Islet of Langerhans (tissue), 1 donor: Measurements from ENCODE around the gene MBD3L2.
"Not testable (repeated sequence)": the region's sequence is repeated elsewhere in the genome, so short reads cannot be mapped to it uniquely, and the experiment has no call there.

Experiments used
- FAIRE-seq: peaks from one replicate; lab custom pipeline; 2011; peaks lifted over from hg19 to GRCh38; lab: Jason Lieb, UNC

The MBD3L2 gene

DNA sequence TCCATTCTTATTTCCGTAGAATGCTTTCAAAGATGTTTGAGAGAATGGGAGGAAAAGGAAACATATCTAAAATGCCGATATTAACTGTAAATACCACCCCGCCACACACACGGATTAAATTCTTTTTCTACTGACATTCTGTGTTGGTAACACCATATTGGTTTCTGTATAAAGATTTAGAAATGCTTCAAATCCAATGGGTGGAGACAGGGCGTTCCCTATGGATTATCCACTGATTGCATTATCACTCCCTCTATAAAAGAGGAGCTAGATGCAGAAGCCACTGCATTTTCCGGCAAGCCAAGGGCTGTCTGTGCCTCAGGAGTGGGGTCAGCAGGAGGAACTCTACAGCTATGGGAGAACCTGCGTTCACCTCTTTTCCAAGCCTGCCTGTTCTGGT, at the start of gene MBD3L2:
Gene MBD3L2, plus strand, starts transcription at position 301 of the 400 bp plus-strand sequence. Its CDS starts 53 bp downstream, at position 354.
- not testable (repeated sequence) for FAIRE-seq

DNA sequence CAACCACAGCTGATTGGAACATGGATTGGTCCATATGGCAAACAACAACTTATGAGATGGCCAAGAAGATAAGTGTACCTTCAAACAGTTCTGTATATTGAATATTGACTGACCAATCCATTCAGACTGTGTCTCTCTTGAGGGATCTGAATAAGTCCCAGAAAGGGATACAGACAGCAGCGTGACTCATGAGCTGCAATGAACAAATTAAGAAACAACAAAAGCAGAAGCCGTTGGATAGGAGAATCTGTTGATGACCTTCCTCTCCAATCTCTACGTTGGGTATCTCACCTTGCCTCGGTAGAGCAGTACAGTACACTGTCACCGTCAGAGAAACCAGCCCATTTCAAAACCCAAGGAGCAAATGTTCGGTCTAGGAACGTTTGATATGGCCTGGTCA, 49.2 kb upstream of the MBD3L2 start:
- FAIRE-seq, result no peak

DNA sequence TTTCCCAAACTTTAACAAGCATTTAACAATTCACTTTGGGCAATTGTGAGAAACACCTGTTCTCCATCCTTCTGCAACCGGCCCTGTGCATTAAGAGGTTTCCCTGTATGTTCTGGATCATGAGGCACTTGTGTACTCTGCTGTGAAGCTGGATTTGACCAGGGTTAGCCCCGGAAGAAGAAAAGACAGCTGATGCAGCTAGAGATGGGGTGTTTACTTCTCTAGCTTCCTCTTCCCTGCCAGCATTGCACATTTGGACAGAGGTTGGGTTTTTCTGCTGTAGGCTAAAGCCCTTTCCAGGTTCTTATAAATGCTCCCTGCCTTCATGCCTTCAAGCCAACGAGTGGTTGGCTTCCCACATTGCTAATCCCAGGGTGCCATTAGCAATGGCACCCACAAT, 48.8 kb upstream of the MBD3L2 start:
- no peak for FAIRE-seq

DNA sequence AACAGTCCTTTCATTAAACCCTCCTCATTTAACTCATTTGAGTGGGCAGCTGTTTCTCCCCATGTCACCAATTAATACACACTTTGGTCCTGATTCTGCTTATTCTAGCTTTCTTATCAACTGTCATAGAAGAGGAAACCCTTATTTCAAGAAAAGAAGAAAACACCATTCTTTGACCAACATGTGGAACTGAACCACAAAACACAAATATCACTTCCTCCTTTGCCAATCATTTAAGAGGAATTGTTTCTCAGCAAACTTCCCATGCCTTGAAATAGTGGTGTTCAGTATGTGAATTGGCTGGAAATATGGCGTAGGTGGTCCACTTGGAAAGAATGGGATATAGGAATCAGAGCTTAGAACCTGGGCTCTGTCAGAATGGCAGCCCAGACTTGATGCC, 48.3 kb upstream of the MBD3L2 start:
- FAIRE-seq, result no peak

DNA sequence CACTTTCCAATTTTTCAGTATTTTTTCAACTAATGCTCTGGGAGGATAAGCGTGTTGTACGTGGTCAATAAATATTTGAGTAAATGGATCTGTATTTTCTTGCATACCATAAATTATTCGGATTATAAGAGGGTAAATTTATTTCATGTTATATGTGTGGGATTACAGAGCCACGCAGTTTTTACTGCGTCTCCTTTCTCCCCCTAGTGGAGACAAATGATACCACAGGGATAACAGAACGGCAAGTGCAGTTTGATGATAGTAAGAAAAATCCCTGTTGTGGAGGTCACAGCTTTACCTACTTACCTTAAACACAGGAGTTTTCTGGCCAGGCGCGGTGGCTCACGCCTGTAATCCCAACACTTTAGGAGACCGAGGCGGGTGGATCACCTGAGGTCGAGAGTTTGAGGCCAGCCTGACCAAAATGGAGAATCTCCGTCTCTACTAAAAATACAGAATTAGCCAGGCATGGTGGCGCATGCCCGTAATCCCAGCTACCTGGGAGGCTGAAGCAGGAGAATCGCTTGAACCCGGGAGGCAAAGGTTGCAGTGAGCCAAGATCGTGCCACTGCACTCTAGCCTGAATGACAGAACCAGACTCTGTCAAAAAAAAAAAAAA, 44.7 kb upstream of the MBD3L2 start:
- no peak for FAIRE-seq

DNA sequence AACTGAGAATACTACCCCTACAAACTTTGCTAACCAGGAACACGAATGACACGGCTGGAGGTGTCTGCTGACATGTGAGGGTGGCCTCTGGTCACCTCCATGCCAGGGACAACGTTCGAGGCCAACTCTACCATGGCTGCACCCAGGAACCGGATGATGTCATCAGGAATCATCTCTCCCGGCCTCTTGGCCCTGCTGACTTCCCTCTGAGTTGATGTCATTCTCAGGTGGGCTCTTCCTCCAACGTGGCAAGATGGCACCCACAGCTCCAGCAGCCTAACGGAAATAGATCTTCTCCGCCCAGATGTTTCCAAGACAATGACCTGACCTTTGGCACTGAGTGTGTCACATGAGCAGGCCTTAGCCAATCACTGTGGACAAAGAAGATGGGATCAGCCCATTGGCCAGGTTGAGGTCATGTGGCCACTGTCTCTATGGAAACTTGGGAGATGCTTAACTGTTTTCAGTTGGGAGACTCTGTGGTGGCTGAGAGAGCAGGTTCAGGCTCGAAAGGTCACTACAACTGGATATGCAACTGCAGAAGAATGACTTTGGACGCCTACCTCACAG, 42.9 kb upstream of the MBD3L2 start:
- FAIRE-seq, result no peak

DNA sequence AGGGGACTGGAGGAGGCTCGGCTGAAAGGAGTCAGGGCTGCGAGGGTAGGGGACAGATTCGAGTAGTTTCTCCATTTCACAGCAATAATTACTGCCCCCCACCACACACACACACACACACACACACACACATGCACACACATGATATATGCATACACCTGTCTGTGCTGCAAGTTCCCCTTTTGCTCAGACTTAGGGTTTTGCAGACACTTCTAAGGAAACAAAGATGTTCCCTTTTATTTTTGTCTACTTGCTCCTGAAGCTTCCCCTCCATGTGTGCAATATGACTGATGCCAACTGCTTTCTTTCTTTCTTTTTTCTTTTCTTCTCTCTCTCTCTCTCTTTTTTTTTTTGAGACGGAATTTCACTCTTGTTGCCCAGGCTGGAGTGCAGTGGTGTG, 41.3 kb upstream of the MBD3L2 start:
- no peak for FAIRE-seq

DNA sequence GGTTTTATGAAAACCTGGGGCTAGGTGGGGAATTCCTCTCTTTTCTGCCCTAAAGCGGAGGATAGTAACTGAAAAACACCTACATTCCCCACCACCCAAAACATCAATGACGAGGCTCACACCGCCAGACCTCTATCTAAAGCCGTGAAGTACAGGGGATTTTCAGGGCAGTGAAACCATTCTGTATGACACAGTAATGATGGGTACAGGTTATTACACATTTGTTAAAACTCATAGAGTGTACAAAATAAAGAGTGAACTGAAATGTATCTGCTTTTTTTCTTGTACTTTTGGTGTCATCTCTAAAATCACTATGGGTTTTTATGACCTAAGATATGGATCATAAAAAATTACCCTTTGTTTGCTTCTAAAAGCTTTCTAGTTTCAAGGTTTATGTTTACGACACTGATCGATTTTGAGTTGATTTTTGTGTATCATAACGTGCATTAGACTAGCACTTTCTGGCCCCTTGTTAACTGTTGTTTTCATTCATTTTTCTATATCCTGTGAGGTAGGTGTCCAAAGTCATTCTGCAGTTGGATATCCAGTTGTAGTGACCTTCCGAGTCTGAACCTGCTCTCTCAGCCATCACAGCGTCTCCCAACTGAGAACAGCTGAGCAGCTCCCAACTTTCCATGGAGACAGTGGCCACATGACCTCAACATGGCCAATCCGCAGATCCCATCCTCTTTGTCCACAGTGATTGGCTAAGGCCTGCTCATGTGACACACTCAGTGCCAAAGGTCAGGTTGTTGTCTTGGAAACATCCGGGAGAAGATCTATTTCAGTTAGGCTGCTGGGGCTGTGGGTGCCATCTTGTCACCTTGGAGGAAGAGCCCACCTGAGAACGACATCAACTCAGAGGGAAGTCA, 38.2 kb upstream of the MBD3L2 start:
- FAIRE-seq, result no peak

DNA sequence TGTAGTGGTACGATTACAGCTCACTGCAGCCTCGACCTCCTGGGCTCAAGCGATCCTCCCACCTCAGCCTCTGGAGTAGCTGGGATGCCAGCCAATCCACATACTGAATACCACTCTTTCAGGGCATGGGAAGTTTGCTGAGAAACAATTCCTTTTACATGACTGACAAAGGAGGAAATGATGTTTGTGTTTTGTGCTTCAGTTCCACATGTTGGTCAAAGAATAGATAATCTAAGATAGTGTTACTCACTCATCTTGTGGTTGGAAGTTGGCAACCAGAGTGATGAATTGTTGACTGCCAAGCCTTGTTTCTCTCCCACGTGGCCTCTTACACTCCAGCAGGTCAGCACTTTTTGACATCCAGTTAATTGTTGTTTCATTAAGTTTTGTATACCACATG, 35.4 kb upstream of the MBD3L2 start:
- no peak for FAIRE-seq

DNA sequence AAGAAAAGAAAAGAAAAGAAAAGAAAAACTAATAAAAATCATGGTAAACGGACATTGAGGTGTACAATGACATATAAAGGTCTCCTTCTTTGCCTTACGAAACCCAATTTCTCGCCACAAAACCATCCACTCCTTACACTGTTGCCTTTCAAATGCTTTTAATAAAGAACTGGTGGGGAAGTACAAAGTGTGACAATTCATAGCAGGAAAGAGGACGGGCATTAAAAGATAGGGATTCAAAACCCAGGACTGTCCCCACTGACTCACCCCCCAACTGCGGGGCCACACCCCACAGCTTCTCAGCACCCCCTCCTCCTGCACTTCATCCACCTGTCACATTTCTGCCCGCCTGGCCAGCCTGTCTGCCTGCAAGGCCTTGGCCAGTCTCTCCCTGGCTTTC, 30.3 kb upstream of the MBD3L2 start:
- FAIRE-seq, result no peak

DNA sequence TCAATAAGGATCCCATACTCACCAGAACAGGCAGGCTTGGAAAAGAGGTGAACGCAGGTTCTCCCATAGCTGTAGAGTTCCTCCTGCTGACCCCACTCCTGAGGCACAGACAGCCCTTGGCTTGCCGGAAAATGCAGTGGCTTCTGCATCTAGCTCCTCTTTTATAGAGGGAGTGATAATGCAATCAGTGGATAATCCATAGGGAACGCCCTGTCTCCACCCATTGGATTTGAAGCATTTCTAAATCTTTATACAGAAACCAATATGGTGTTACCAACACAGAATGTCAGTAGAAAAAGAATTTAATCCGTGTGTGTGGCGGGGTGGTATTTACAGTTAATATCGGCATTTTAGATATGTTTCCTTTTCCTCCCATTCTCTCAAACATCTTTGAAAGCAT, 27.8 kb upstream of the MBD3L2 start, which contains the start of gene MBD3L2B:
Gene MBD3L2B, minus strand, starts transcription at position 101 of the 400 bp plus-strand sequence. Its CDS starts 34 bp downstream, at position 67.
- FAIRE-seq, result not testable (repeated sequence)

DNA sequence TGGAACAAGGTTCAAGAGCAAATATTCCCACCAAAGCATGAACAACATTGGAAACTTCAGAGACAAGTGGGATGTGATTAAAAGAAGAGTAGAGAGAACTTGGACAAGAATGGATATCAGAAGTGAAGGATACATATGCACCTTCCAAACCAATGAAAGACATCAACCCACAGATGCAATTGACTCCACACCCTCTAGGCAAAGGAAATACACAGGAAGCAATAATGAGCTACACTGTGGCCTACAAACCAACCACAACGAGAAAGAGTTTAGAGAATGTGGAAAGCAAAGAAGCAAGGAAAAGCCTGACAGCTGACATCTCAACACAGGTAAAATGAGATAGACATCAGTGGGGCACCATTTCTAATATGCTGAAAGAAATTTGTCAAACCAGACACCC, 20.3 kb upstream of the MBD3L2 start:
- not testable (repeated sequence) for FAIRE-seq

DNA sequence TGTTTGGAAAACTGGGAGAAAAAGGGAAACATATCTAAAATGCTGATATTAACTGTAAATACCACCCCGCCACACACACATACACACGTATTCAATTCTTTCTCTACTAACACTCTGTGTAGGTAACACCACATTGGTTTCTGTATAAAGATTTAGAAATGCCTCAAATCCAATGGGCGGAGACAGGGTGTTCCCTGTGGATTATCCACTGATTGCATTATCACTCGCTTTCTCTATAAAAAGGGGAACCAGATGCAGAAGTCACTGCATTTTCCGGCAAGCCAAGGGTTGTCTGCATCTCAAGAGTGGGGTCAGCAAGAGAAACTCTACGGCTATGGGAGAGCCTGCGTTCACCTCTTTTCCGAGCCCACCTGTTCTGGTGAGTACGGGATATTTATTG, 18.8 kb upstream of the MBD3L2 start, which contains the start of gene MBD3L5:
Gene MBD3L5, plus strand, starts transcription at position 301 of the 400 bp plus-strand sequence. Its CDS starts 34 bp downstream, at position 335.
- FAIRE-seq, result not testable (repeated sequence)

DNA sequence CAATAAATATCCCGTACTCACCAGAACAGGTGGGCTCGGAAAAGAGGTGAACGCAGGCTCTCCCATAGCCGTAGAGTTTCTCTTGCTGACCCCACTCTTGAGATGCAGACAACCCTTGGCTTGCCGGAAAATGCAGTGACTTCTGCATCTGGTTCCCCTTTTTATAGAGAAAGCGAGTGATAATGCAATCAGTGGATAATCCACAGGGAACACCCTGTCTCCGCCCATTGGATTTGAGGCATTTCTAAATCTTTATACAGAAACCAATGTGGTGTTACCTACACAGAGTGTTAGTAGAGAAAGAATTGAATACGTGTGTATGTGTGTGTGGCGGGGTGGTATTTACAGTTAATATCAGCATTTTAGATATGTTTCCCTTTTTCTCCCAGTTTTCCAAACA, 9.0 kb upstream of the MBD3L2 start, which contains the start of gene MBD3L4:
Gene MBD3L4, minus strand, starts transcription at position 101 of the 400 bp plus-strand sequence. Its CDS starts 35 bp downstream, at position 66.
- not testable (repeated sequence) for FAIRE-seq

DNA sequence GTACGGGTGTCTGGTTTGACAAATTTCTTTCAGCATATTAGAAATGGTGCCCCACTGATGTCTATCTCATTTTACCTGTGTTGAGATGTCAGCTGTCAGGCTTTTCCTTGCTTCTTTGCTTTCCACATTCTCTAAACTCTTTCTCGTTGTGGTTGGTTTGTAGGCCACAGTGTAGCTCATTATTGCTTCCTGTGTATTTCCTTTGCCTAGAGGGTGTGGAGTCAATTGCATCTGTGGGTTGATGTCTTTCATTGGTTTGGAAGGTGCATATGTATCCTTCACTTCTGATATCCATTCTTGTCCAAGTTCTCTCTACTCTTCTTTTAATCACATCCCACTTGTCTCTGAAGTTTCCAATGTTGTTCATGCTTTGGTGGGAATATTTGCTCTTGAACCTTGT, 7.6 kb upstream of the MBD3L2 start:
- FAIRE-seq, result not testable (repeated sequence)

DNA sequence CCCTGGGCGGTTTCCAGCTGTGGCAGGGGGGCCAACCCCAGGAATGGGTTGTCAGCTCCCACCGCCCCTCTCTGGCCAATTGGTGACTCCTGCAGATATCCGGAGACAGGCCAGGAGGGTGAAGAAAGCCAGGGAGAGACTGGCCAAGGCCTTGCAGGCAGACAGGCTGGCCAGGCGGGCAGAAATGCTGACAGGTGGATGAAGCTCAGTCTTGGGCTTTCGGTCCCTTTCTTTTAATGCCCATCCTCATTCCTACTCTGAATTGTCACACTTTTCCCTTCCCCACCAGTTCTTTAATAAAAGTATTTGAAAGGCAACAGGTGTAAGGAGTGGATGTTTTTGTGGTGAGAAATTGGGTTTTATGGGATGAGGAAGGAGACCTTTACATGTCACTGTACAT, 2.3 kb downstream of the MBD3L2 start:
- not testable (repeated sequence) for FAIRE-seq

DNA sequence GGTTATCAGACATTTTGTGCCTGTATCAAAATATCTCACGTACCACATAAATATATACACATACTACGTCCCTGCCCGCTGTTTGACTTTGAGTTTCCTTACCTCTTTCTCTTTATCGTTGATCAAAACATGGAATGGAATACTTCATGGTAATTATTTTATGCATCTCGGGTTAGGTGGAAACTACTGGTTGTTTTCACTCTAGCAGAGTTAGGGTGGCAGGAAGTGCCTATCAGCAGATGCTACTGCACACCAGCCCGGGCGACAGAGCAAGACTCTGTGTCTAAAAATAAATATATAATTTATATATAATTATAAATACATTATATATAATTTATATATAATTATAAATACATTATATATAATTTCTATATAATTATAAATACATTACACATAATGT, 3.8 kb downstream of the MBD3L2 start:
- not testable (repeated sequence) for FAIRE-seq

DNA sequence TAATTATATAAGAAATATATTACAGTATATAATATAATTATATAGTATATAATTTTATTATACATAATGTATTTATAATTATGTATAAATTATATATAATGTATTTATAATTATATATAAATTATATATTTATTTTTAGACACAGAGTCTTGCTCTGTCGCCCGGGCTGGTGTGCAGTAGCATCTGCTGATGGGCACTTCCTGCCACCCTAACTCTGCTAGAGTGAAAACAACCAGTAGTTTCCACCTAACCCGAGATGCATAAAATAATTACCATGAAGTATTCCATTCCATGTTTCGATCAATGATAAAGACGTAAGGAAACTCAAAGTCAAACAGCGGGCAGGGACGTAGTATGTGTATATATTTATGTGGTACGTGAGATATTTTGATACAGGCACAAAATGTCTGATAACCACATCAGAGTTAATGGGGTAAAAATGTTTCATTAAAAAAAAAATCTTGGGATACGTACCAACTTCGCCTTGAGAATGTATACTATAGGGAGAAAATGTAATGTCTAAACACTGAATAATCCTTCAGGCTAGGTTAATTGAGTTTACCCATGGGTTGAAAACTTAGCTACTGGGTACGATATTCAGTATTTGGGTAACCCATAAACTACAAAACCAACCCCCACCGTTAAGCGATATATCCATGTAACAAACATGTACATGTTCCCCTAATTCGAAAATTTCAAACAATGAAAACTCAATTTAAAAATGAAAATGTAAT, 5.7 kb downstream of the MBD3L2 start:
- not testable (repeated sequence) for FAIRE-seq

DNA sequence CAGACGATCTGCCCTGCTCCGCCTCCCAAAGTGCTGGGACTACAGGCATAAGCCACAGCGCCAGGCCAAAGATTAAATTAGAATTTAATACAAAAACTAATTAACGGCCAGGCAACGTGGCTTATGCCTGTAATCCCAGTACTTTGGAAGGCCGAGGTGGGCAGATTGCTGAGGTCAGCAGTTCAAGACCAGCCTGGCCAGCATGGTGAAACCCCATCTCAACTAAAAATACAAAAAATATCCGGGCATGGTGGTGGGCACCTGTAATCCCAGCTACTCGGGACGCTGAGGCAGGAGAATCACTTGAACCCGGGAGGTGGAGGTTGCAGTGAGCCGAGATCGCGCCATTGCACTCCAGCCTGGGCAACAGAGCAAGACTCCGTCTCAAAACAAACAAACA, 6.6 kb downstream of the MBD3L2 start:
- FAIRE-seq, result not testable (repeated sequence)

DNA sequence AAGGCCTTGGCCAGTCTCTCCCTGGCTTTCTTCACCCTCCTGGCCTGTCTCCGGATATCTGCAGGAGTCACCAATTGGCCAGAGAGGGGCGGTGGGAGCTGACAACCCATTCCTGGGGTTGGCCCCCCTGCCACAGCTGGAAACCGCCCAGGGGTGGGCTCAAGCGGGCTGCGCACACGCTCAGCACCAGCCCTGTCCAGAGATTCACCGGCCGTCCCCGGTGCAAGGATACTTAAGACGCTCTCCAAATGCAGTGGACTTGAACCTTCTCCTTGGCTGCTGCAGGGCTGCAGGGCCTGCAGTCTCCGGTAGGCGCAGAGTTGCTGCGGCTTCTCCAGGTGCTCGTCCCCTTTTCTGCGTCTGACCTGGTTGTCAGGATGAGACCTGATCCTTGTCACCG, 7.2 kb downstream of the MBD3L2 start:
- not testable (repeated sequence) for FAIRE-seq

DNA sequence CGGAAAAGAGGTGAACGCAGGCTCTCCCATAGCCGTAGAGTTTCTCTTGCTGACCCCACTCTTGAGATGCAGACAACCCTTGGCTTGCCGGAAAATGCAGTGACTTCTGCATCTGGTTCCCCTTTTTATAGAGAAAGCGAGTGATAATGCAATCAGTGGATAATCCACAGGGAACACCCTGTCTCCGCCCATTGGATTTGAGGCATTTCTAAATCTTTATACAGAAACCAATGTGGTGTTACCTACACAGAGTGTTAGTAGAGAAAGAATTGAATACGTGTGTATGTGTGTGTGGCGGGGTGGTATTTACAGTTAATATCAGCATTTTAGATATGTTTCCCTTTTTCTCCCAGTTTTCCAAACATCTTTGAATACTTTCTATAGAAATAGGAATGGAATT, 9.5 kb downstream of the MBD3L2 start, which contains the start of gene MBD3L3:
Gene MBD3L3, minus strand, starts transcription at position 101 of the 400 bp plus-strand sequence. Its CDS starts 71 bp downstream, at position 30.
- FAIRE-seq, result not testable (repeated sequence)

DNA sequence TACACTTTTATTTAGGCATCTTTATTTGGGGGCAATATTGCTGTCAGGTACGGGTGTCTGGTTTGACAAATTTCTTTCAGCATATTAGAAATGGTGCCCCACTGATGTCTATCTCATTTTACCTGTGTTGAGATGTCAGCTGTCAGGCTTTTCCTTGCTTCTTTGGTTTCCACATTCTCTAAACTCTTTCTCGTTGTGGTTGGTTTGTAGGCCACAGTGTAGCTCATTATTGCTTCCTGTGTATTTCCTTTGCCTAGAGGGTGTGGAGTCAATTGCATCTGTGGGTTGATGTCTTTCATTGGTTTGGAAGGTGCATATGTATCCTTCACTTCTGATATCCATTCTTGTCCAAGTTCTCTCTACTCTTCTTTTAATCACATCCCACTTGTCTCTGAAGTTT, 10.9 kb downstream of the MBD3L2 start:
- not testable (repeated sequence) for FAIRE-seq
